ENCODE data around the gene MAEA. TPM values are rescaled to one million over a fixed set of nuclear protein-coding genes. Genes with fewer than 3 reads are reported as not detected.
A peak's percentile ranks its signal among the peaks of the same experiment; 100 is the strongest.

The MAEA gene
- total RNA-seq, 1 donor from 2014 or later: 38.2 TPM

DNA sequence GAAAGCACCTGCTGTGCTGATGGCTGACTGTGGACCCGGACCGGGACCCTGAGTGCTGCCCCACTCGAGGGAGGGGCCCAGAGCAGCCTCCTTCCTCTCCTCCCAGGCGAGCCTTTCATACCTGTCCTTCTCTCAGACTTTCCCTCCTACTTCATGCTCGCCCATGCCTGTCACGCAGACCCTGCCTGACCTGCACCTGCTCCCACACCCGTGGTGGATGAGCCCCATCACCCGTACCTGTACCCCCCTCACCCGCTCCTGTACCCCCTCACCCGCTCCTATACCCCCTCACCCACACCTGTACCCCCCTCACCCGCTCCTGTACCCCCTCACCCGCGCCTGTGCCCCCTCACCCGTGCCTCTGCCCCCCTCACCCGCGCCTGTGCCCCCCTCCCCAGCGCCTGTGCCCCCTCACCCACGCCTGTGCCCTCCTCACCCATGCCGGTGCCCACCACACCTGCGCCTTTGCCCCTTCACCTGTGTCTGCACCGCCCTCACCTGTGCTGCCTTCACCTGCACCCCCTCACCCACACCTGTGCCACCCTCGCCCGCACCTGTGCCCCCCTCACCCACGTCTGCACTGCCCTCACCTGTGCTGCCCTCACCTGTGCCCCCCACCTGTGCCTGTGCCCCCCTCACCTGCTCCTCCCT, 5.8 kb downstream of the MAEA start:
- Histone ChIP-seq H3K9me3 (ENCODE audit: low read depth) (no peaks in the 10 kb centered on the region), H2AFZ (replicated peaks) (no peak overlapping the region), H3K27ac (no peak overlapping the region), H3K4me2 (no peak overlapping the region), H3K79me2 (ENCODE audit: low read depth) (peaks cover 94% of the 10 kb centered on the region), H4K20me1 (ENCODE audit: low read depth) (peaks cover 90% of the 10 kb centered on the region), H3K9ac (no peak overlapping the region), H3K4me3 (no peak overlapping the region), H3K4me1 (peaks cover 6% of the 10 kb centered on the region), H3F3A (ENCODE audit: low read depth) (no peaks in the 10 kb centered on the region), H3K36me3 (no peaks in the 10 kb centered on the region), H3K27me3 (no peaks in the 10 kb centered on the region)
- Mint-ChIP-seq H3K27ac (no peak overlapping the region), H3K36me3 (peaks cover 20% of the 10 kb centered on the region), H3K4me1 (peaks cover 20% of the 10 kb centered on the region), H3K9me3 (no peaks in the 10 kb centered on the region), H3K27me3 (ENCODE audit: insufficient read depth, low read depth) (peaks cover 5% of the 10 kb centered on the region), H3K4me3 (no peak overlapping the region)
- DNase-seq (ENCODE audit: low spot score): no peak
- TF ChIP-seq EZH2phosphoT487 (IDR thresholded peaks at IDR 0.05) (no peak), EZH2 (IDR thresholded peaks at IDR 0.05) (no peak)
- TF ChIP-seq, protein P1, sequence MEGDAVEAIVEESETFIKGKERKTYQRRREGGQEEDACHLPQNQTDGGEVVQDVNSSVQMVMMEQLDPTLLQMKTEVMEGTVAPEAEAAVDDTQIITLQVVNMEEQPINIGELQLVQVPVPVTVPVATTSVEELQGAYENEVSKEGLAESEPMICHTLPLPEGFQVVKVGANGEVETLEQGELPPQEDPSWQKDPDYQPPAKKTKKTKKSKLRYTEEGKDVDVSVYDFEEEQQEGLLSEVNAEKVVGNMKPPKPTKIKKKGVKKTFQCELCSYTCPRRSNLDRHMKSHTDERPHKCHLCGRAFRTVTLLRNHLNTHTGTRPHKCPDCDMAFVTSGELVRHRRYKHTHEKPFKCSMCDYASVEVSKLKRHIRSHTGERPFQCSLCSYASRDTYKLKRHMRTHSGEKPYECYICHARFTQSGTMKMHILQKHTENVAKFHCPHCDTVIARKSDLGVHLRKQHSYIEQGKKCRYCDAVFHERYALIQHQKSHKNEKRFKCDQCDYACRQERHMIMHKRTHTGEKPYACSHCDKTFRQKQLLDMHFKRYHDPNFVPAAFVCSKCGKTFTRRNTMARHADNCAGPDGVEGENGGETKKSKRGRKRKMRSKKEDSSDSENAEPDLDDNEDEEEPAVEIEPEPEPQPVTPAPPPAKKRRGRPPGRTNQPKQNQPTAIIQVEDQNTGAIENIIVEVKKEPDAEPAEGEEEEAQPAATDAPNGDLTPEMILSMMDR (IDR thresholded peaks at IDR 0.05): no peak

DNA sequence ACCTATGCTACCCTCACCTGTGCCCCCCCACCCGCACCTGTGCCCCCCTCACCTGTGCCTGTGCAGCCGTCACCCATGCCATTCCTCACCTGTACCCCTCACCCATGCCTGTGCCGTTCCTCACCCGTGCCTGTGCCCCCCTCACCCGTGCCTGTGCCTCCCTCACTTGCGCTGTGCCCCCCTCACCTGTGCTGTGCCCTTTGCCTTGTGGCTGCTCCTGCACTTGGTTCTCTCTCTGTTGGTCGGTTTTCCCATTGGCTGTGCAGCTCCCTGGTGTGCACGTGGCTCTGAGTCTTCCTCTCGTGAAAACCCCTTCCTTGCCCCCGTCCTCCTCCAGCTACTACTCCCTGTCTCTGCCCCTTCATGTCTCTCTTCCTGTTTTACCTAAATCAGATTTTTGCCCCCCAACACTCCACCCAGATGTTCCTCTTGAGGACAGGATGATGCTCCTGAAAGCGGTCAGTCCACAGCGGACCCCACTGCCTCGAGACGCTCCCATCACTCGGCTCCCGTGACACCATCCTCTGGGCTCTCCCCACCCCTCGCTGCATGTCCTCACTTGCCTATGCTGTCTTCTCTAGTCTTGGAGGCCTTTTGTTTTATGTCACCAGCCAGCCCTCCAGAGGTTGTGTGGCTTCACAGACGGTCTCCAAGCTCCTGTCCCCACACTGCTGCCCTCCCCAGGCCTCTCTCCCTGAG, 6.8 kb downstream of the MAEA start:
- no peaks in the 10 kb centered on the region for H3K9me3 ChIP-seq (ENCODE audit: low read depth)
- H2AFZ ChIP-seq (replicated peaks): no peak overlapping the region
- no peaks in the 10 kb centered on the region for H3F3A ChIP-seq (ENCODE audit: low read depth)
- H3K27ac ChIP-seq: no peak overlapping the region
- H3K36me3 Mint-ChIP-seq: peaks cover 20% of the 10 kb centered on the region
- H3K4me3 ChIP-seq: no peak overlapping the region
- no peaks in the 10 kb centered on the region for H3K9me3 Mint-ChIP-seq
- peak overlapping the region; percentile 33 for H3K27ac Mint-ChIP-seq
- no peaks in the 10 kb centered on the region for H3K27me3 ChIP-seq
- H3K4me2 ChIP-seq: no peak overlapping the region
- H3K79me2 ChIP-seq (ENCODE audit: low read depth): peaks cover 94% of the 10 kb centered on the region
- peaks cover 13% of the 10 kb centered on the region for H3K4me1 Mint-ChIP-seq
- TF ChIP-seq EZH2phosphoT487 (IDR thresholded peaks at IDR 0.05) (no peak), EZH2 (IDR thresholded peaks at IDR 0.05) (no peak)
- TF ChIP-seq, protein P1 (IDR thresholded peaks at IDR 0.05): no peak
- peaks cover 88% of the 10 kb centered on the region for H4K20me1 ChIP-seq (ENCODE audit: low read depth)
- no peaks in the 10 kb centered on the region for H3K4me1 ChIP-seq
- H3K4me3 Mint-ChIP-seq: no peak overlapping the region
- no peak overlapping the region for H3K9ac ChIP-seq
- peaks cover 5% of the 10 kb centered on the region for H3K27me3 Mint-ChIP-seq (ENCODE audit: insufficient read depth, low read depth)
- no peak for DNase-seq (ENCODE audit: low spot score)
- no peaks in the 10 kb centered on the region for H3K36me3 ChIP-seq

DNA sequence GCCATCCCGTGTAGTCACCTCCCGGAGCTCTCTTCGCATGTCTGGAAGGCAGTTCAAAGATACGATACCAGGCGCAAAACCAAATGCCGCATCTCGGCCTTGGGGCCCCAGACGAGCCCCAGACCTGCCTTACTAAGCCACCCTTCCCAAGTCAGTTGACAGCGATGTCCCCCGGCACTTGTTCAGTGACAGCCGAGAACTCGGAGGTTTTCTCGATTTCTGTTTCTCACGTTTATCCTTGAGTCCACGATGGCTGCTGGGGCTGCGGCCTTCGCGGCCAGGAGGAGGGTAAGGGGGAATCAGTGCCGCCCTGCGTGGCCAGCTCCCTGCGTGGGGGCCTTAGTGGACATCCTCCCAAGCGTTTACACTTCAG, 7.3 kb downstream of the MAEA start:
- Histone ChIP-seq H3F3A (ENCODE audit: low read depth) (no peaks in the 10 kb centered on the region), H4K20me1 (ENCODE audit: low read depth) (peaks cover 88% of the 10 kb centered on the region), H3K4me3 (no peak overlapping the region), H3K27ac (no peak overlapping the region), H3K79me2 (ENCODE audit: low read depth) (peaks cover 94% of the 10 kb centered on the region), H3K9me3 (ENCODE audit: low read depth) (no peaks in the 10 kb centered on the region), H3K36me3 (no peaks in the 10 kb centered on the region), H3K9ac (no peak overlapping the region), H3K27me3 (no peaks in the 10 kb centered on the region), H2AFZ (replicated peaks) (no peak overlapping the region), H3K4me2 (no peak overlapping the region), H3K4me1 (no peaks in the 10 kb centered on the region)
- Mint-ChIP-seq H3K4me1 (peaks cover 9% of the 10 kb centered on the region), H3K9me3 (no peaks in the 10 kb centered on the region), H3K36me3 (peaks cover 22% of the 10 kb centered on the region), H3K4me3 (no peak overlapping the region), H3K27ac (peak overlapping the region; percentile 33), H3K27me3 (ENCODE audit: insufficient read depth, low read depth) (peaks cover 5% of the 10 kb centered on the region)
- TF ChIP-seq EZH2phosphoT487 (IDR thresholded peaks at IDR 0.05) (no peak), EZH2 (IDR thresholded peaks at IDR 0.05) (no peak)
- TF ChIP-seq, protein P1 (IDR thresholded peaks at IDR 0.05): no peak
- no peak for DNase-seq (ENCODE audit: low spot score)
